ENCODE results near the gene BAIAP2. TPM values are rescaled to one million over a fixed set of nuclear protein-coding genes. Genes with fewer than 3 reads are reported as not detected.

BAIAP2 gene
- total and polyA plus RNA-seq, 2 of the 13 experiments (the other 11 are each of a cell fraction or from before 2014, with no cell fraction given), result 22.5 to 24.0 TPM

DNA sequence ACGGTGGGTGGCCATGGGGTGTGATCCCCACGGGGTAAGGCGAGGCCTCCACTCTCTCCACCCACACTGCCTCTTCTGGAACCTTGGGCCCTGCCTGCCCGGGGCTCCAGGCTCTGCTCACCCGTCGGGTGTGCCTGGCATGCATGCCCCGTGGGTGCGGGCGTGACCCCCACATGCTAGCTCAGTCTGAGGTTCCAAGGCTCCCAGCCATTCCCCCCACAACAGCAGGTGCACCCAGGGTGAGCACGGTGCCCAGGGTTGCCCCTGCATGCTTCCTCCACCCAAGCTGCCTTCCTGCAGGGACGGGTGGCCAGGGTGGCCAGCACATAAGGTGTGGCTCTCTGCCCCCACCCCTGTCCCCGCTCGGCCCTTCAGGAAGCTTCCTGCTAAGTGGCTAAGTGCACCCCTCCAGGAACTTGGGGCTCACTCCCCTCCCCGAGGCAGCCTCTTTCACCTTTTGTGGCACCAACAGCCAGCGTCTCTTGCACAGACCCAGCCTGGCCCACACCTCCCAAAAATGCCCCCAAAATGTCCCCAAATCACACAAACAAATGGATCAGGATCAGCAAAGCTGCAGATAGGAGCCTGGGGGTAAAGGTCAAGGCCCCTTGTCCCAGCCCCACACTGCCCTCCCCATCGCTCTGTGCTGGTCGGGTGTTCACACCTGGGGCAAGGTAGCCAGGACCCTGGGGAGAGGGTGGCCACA lies 108.9 kb downstream of the BAIAP2 start:
- no peaks in the 10 kb centered on the region for H3K36me3 ChIP-seq (replicated peaks in 1 of 2; ENCODE audit: control insufficient read depth in 1 of 2, insufficient read depth in 2 of 2, low read length in 2 of 2)
- no peak for FAIRE-seq
- no peak for DNase-seq (ENCODE audit: low spot score)
- CTCF ChIA-PET (ENCODE audit: low intra/inter-chr PET ratio, low total read pairs), result interaction anchor here (2.1 to 2.8 kb wide), 4 partner anchors 46 to 98 kb away, joined by 5 to 28 read pairs (median 16); no protein-coding TSS in a partner anchor
- no peaks in the 10 kb centered on the region for H3K27me3 ChIP-seq (ENCODE audit: control insufficient read depth in 1 of 2, insufficient read depth in 2 of 2, low read length in 2 of 2)
- H3K4me1 ChIP-seq (ENCODE audit: insufficient read depth, low read length), result peaks cover 31% of the 10 kb centered on the region
- BruUV-seq (replicated peaks), result no TSS peak
- in situ Hi-C loops (cut with HindIII; ENCODE audit: extremely low pct_ligation_motif_present, low pct_unique_long_range_greater_than_20kb) (loop anchor here (5.0 kb wide), 2 partner anchors 48 to 83 kb away; no protein-coding TSS in a partner anchor), intact Hi-C loops (cut with micrococcal nuclease; ENCODE audit: unreplicated experiment) (loop anchor here (5.0 kb wide), 2 partner anchors 58 to 78 kb away; partner anchors contain the start of gene CEP131)
- no peaks in the 10 kb centered on the region for H4K20me1 ChIP-seq (ENCODE audit: insufficient read depth, low read length)
- H3K4me2 ChIP-seq (ENCODE audit: low read depth, low read length), result no peak overlapping the region; the same call in 1 of the 2 replicates
- H3K9me3 ChIP-seq (ENCODE audit: low read length), result no peaks in the 10 kb centered on the region
- H3K9ac ChIP-seq (ENCODE audit: insufficient read depth, low read depth, low read length), result no peak overlapping the region
- WGBS (ENCODE audit: low lambda C conversion rate), result 57% methylated on average over 16 of the region's 17 CpGs
- ATAC-seq, result no peak
- POLR2A ChIA-PET, result interaction anchor here (1.0 to 1.4 kb wide), 2 partner anchors 21 to 79 kb away, joined by 4 read pairs; partner anchors contain the start of gene CEP131
- H3K4me3 ChIP-seq (replicated peaks in 1 of 3; ENCODE audit: insufficient read depth in 1 of 3, low read depth in 2 of 3, low read length in 3 of 3), result no peak overlapping the region; a peak in 1 of 6 replicates
- H3K79me2 ChIP-seq (ENCODE audit: insufficient read depth, low read length), result no peaks in the 10 kb centered on the region
- no peak overlapping the region for H3K27ac ChIP-seq (ENCODE audit: extremely low read length, insufficient read depth, low read length)
- H2AFZ ChIP-seq (ENCODE audit: low read length), result no peak overlapping the region
- TF ChIP-seq GTF2F1 (IDR thresholded peaks at IDR 0.05; ENCODE audit: low read length) (no peak), ZNF674 (CRISPR knock-in tag; IDR thresholded peaks at IDR 0.05; ENCODE audit: low read depth) (no peak), ETV5 (CRISPR knock-in tag; IDR thresholded peaks at IDR 0.05; ENCODE audit: borderline replicate concordance) (no peak), CCAR2 (optimal IDR thresholded peaks at IDR 0.05; ENCODE audit: low read depth, low read length) (no peak), MBNL3 (CRISPR knock-in tag; conservative IDR thresholded peaks at IDR 0.05) (no peak), ZBTB14 (CRISPR knock-in tag; IDR thresholded peaks at IDR 0.05) (no peak), EP300 (IDR thresholded peaks at IDR 0.05; ENCODE audit: low read depth in 2 of 2, low read length in 2 of 2) (no peak), EP300 (CRISPR knock-in tag; IDR thresholded peaks at IDR 0.05; ENCODE audit: borderline replicate concordance) (no peak), MED13 (CRISPR knock-in tag; IDR thresholded peaks at IDR 0.05) (no peak)
- TF ChIP-seq, protein P1, sequence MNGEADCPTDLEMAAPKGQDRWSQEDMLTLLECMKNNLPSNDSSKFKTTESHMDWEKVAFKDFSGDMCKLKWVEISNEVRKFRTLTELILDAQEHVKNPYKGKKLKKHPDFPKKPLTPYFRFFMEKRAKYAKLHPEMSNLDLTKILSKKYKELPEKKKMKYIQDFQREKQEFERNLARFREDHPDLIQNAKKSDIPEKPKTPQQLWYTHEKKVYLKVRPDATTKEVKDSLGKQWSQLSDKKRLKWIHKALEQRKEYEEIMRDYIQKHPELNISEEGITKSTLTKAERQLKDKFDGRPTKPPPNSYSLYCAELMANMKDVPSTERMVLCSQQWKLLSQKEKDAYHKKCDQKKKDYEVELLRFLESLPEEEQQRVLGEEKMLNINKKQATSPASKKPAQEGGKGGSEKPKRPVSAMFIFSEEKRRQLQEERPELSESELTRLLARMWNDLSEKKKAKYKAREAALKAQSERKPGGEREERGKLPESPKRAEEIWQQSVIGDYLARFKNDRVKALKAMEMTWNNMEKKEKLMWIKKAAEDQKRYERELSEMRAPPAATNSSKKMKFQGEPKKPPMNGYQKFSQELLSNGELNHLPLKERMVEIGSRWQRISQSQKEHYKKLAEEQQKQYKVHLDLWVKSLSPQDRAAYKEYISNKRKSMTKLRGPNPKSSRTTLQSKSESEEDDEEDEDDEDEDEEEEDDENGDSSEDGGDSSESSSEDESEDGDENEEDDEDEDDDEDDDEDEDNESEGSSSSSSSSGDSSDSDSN (CRISPR knock-in tag; IDR thresholded peaks at IDR 0.05), result 0 out of 2 replicates have a peak, but pooled peaks have one; percentile 22
- TF ChIP-seq, protein P2, sequence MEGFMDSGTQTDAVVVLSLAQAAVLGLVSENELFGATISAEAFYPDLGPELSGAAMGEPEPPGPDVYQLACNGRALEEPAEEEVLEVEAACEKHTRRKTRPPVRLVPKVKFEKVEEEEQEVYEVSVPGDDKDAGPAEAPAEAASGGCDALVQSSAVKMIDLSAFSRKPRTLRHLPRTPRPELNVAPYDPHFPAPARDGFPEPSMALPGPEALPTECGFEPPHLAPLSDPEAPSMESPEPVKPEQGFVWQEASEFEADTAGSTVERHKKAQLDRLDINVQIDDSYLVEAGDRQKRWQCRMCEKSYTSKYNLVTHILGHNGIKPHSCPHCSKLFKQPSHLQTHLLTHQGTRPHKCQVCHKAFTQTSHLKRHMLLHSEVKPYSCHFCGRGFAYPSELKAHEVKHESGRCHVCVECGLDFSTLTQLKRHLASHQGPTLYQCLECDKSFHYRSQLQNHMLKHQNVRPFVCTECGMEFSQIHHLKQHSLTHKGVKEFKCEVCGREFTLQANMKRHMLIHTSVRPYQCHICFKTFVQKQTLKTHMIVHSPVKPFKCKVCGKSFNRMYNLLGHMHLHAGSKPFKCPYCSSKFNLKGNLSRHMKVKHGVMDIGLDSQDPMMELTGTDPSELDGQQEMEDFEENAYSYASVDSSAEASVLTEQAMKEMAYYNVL (CRISPR knock-in tag; IDR thresholded peaks at IDR 0.05; ENCODE audit: borderline replicate concordance), result no peak
- TF ChIP-seq, protein P3, sequence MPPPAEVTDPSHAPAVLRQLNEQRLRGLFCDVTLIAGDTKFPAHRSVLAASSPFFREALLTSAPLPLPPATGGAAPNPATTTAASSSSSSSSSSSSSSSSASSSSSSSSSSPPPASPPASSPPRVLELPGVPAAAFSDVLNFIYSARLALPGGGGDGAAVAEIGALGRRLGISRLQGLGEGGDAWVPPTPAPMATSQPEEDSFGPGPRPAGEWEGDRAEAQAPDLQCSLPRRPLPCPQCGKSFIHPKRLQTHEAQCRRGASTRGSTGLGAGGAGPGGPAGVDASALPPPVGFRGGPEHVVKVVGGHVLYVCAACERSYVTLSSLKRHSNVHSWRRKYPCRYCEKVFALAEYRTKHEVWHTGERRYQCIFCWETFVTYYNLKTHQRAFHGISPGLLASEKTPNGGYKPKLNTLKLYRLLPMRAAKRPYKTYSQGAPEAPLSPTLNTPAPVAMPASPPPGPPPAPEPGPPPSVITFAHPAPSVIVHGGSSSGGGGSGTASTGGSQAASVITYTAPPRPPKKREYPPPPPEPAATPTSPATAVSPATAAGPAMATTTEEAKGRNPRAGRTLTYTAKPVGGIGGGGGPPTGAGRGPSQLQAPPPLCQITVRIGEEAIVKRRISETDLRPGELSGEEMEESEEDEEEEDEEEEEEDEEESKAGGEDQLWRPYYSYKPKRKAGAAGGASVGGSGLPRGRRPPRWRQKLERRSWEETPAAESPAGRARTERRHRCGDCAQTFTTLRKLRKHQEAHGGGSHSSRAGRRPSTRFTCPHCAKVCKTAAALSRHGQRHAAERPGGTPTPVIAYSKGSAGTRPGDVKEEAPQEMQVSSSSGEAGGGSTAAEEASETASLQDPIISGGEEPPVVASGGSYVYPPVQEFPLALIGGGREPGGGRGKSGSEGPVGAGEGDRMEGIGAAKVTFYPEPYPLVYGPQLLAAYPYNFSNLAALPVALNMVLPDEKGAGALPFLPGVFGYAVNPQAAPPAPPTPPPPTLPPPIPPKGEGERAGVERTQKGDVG (CRISPR knock-in tag; IDR thresholded peaks at IDR 0.05; ENCODE audit: borderline replicate concordance), result 0 out of 2 replicates have a peak, but pooled peaks have one; percentile 52
